Hepatocyte (in vitro differentiated cells): ENCODE results near the gene RAB43. TPM values are rescaled to one million over a fixed set of nuclear protein-coding genes. Genes with fewer than 3 reads are reported as not detected.

Source experiments
- DNase-seq: peaks from one replicate; pipeline ENCODE4 v3.0.0-alpha.2; 2016; ENCODE audit warnings: low spot score
- H2AFZ ChIP-seq: fragments of 200-600 bp; sonication (generic); 2 replicates; pipeline ENCODE4 v1.6.0; 2016; ENCODE audit warnings: antibody characterized with exemption, mild to moderate bottlenecking
- H3K27ac ChIP-seq: fragments of 200-600 bp; sonication (generic); 2 replicates; pipeline ENCODE4 v1.5.1; 2016; ENCODE audit warnings: mild to moderate bottlenecking
- H3K27me3 ChIP-seq: fragments of 200-600 bp; sonication (generic); 2 replicates; pipeline ENCODE4 v1.6.1; 2016
- H3K36me3 ChIP-seq: fragments of 200-600 bp; sonication (generic); replicated peaks from 2 replicates; pipeline ENCODE4 v1.5.1; 2016; ENCODE audit warnings: low read depth; ENCODE audit not compliant: insufficient read depth
- H3K4me1 ChIP-seq: fragments of 200-600 bp; sonication (generic); 2 replicates; pipeline ENCODE4 v1.5.1; 2016; ENCODE audit warnings: mild to moderate bottlenecking, moderate library complexity; ENCODE audit not compliant: insufficient read depth
- H3K4me2 ChIP-seq: fragments of 200-600 bp; sonication (generic); 2 replicates; pipeline ENCODE4 v1.6.0; 2016
- H3K4me3 ChIP-seq: fragments of 200-600 bp; sonication (generic); 2 replicates; pipeline ENCODE4 v1.5.1; 2016; ENCODE audit warnings: mild to moderate bottlenecking
- H3K79me2 ChIP-seq: fragments of 200-600 bp; sonication (generic); 2 replicates; pipeline ENCODE4 v1.6.0; 2017; ENCODE audit warnings: mild to moderate bottlenecking
- H3K9me2 ChIP-seq: fragments of 200-600 bp; sonication (generic); replicated peaks from 2 replicates; pipeline ENCODE4 v1.6.0; 2017; ENCODE audit warnings: mild to moderate bottlenecking; ENCODE audit not compliant: insufficient read depth
- H3K9me3 ChIP-seq: fragments of 200-600 bp; sonication (generic); 2 replicates; pipeline ENCODE4 v1.5.1; 2016; ENCODE audit warnings: low read depth, mild to moderate bottlenecking
- H4K20me1 ChIP-seq: fragments of 200-600 bp; sonication (generic); 2 replicates; pipeline ENCODE4 v1.6.0; 2016; ENCODE audit warnings: mild to moderate bottlenecking; ENCODE audit not compliant: insufficient read depth, poor library complexity, severe bottlenecking
- EZH2 ChIP-seq: fragments of 200-600 bp; sonication (generic); IDR thresholded peaks from 2 replicates; pipeline ENCODE4 v1.6.1; 2016; ENCODE audit warnings: antibody characterized with exemption, mild to moderate bottlenecking, borderline replicate concordance
- EZH2phosphoT487 ChIP-seq: fragments of 200-600 bp; sonication (generic); IDR thresholded peaks from one replicate; pipeline ENCODE4 v1.6.1; 2018; ENCODE audit warnings: antibody characterized with exemption, mild to moderate bottlenecking, low read depth, moderate library complexity; ENCODE audit not compliant: unreplicated experiment, severe bottlenecking
- WGBS: methylation state at CpG from one replicate; pipeline ENCODE4 v1.1.6; 2016; ENCODE audit warnings: low lambda C conversion rate; ENCODE audit errors: missing lambda C conversion rate; 5-methylcytosine and 5-hydroxymethylcytosine counted together
- polyA plus RNA-seq: library from polyadenylated mRNA; unstranded; fragments of >200 nt; fragmentation: Nextera tagmentation; extraction: Ambion mirVana; gene quantifications from 2 replicates; pipeline ENCODE4 v1.2.1, GENCODE V29; 2016
- total RNA-seq: library from RNA; depleted of rRNA; stranded (reverse); fragments of >200 nt; gene quantifications from 2 replicates; pipeline ENCODE4 v1.2.3, GENCODE V29; 2014
- TF ChIP-seq, protein P1 (sequence below): fragments of 200-600 bp; sonication (generic); IDR thresholded peaks from 2 replicates; pipeline ENCODE4 v1.5.1; 2016; ENCODE audit warnings: antibody characterized with exemption, mild to moderate bottlenecking; ENCODE audit not compliant: poor library complexity

Gene RAB43
- total and polyA plus RNA-seq, 2 experiments from 2014 or later, result 23.5 to 27.1 TPM

DNA sequence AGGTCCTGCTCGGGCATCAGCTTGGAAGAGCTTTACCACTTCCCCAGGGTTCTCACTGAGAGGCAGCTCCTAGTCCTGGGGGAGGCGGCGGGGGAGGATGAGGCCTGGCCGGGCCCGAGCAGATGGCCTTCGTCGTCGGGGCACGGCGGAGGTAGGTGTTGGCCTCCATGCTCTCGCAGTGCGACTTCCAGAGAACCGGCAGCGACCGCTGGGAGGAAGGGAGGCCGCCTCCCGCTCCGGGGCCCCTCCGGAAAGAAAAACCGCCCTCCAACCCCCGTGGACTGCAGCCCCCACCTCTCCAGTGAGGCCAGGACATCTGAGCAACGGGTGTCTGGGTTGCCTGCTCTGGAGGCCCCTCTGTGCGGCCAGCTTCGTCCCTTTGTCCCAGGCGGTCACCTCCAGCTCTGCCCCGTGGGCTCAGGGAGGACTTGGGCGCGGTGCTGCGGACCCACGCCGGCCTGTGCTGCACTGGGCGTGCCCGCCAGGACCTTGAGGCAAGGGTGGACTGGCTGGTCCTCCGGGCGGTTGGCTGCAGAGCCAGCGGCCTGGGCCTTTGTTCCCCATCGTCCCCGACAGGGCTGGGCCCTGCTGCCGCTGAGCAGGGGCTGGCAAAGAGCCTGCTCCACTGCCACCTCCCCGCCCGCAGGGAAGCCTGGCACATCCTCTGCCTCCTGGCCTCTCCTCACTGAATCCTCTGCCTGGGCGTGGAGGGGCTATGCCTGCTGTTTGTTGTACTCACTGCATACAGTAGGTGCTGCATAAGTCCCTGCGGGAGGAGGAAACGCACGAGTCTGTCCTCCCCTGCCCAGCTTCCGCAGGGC, 74.7 kb downstream of the RAB43 start:
- no peak for TF ChIP-seq EZH2phosphoT487
- no peak for TF ChIP-seq EZH2
- TF ChIP-seq, protein P1, sequence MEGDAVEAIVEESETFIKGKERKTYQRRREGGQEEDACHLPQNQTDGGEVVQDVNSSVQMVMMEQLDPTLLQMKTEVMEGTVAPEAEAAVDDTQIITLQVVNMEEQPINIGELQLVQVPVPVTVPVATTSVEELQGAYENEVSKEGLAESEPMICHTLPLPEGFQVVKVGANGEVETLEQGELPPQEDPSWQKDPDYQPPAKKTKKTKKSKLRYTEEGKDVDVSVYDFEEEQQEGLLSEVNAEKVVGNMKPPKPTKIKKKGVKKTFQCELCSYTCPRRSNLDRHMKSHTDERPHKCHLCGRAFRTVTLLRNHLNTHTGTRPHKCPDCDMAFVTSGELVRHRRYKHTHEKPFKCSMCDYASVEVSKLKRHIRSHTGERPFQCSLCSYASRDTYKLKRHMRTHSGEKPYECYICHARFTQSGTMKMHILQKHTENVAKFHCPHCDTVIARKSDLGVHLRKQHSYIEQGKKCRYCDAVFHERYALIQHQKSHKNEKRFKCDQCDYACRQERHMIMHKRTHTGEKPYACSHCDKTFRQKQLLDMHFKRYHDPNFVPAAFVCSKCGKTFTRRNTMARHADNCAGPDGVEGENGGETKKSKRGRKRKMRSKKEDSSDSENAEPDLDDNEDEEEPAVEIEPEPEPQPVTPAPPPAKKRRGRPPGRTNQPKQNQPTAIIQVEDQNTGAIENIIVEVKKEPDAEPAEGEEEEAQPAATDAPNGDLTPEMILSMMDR, result no peak
- Histone ChIP-seq H3K36me3 (no peaks in the 10 kb centered on the region), H3K4me3 (no peak overlapping the region), H3K27me3 (no peaks in the 10 kb centered on the region), H3K4me2 (no peak overlapping the region), H4K20me1 (no peaks in the 10 kb centered on the region), H3K9me3 (no peaks in the 10 kb centered on the region), H3K9me2 (no peaks in the 10 kb centered on the region), H3K4me1 (peaks cover 3% of the 10 kb centered on the region), H2AFZ (no peak overlapping the region), H3K79me2 (no peaks in the 10 kb centered on the region), H3K27ac (no peak overlapping the region)
- 94% methylated on average over 36 of the region's 46 CpGs for WGBS
- no peak for DNase-seq

DNA sequence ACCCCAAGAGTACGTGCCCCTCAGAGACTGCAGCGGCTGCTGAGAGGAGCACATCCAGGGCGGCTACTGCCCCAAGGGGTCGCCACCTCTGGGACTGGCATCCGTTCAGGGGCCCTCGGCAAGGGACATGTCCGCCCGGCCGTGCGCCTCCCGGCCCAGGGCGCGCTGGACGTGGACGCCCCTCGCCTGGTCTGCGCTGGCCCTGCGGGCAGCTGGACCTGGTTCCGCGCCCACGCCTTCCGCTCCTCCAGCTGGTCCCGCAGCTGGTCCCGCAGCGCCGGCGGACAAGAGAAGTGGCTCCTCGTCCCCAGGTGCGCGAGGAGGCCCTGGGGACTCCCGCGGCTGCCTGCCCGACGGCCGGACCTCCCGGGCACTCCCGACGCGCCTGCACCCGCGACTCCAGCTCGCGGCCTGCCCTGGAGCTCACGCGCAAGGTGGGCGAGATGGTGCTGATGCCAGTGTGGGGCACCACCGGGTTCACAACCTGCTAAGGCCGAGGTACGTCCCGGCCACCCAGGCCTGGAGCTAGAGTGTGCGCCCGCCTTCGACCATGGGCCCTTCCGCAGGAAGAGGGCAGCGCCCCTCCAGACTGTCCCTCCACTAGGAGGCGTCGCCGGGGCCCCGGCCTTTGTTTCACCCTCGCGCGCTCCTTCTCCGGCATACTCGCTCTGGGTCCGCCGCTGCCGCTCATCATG, 75.4 kb downstream of the RAB43 start:
- no peak overlapping the region for H3K4me3 ChIP-seq
- no peaks in the 10 kb centered on the region for H3K36me3 ChIP-seq
- no peak for TF ChIP-seq EZH2phosphoT487
- TF ChIP-seq EZH2, result no peak
- TF ChIP-seq, protein P1, result no peak
- H3K27me3 ChIP-seq, result no peaks in the 10 kb centered on the region
- no peaks in the 10 kb centered on the region for H3K4me1 ChIP-seq
- no peaks in the 10 kb centered on the region for H3K9me3 ChIP-seq
- no peaks in the 10 kb centered on the region for H3K9me2 ChIP-seq
- no peaks in the 10 kb centered on the region for H3K79me2 ChIP-seq
- H2AFZ ChIP-seq, result no peak overlapping the region
- DNase-seq, result no peak
- H3K4me2 ChIP-seq, result no peak overlapping the region
- H4K20me1 ChIP-seq, result no peaks in the 10 kb centered on the region
- WGBS, result 98% methylated on average over 49 of the region's 67 CpGs
- no peak overlapping the region for H3K27ac ChIP-seq

DNA sequence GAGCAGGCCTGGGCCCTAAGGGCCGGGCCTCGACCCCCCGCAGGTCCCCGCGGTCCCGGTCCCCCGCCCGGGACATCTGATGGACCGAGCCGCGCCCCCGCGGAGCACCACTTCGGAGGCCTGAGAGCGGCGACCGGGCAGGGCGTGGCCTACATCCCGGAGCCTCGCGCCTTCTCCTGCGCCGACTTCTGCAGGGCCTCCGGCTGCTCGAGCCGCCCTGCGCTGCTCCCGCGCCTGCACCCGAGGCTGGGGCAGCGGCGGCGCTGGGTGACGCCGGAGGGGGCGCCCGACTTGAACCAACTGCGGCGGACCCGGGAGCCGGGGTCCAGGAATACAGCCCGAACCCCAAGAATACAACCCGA, 75.9 kb downstream of the RAB43 start:
- no peak for TF ChIP-seq EZH2phosphoT487
- no peak for TF ChIP-seq EZH2
- TF ChIP-seq, protein P1, result no peak
- Histone ChIP-seq H2AFZ (no peak overlapping the region), H3K79me2 (no peaks in the 10 kb centered on the region), H3K27ac (no peak overlapping the region), H3K27me3 (no peaks in the 10 kb centered on the region), H3K9me2 (no peaks in the 10 kb centered on the region), H3K4me1 (no peaks in the 10 kb centered on the region), H3K36me3 (no peaks in the 10 kb centered on the region), H4K20me1 (no peaks in the 10 kb centered on the region), H3K4me2 (no peak overlapping the region), H3K4me3 (no peak overlapping the region), H3K9me3 (no peaks in the 10 kb centered on the region)
- no peak for DNase-seq
- 97% methylated on average over 29 of the region's 43 CpGs for WGBS
